ENCODE results near the gene NAA25. TPM values are rescaled to one million over a fixed set of nuclear protein-coding genes. Genes with fewer than 3 reads are reported as not detected.
"Not testable (repeated sequence)": the region's sequence is repeated elsewhere in the genome, so short reads cannot be mapped to it uniquely, and the experiment has no call there.

The NAA25 gene
- total and polyA plus RNA-seq, 4 donors = 19.6 to 40.5 (median 21.0) TPM

- peaks cover 30% of the 10 kb centered on the region for H3K4me1 ChIP-seq (ENCODE audit: control insufficient read depth, insufficient read depth, low read length)
- H3K27ac ChIP-seq (ENCODE audit: low read depth, low read length) = peak within 1 kb of the TSS; percentile 97
- H3K27me3 ChIP-seq (ENCODE audit: control insufficient read depth, insufficient read depth, low read length) = no peaks in the 10 kb centered on the region
- no peaks in the 10 kb centered on the region for H3K9me3 ChIP-seq (ENCODE audit: control insufficient read depth, insufficient read depth, low read length)
- WGBS (ENCODE audit: insufficient coverage) = under 1% methylated on average over 67 of the region's 67 CpGs
- peaks cover 12% of the 10 kb centered on the region for H3K36me3 ChIP-seq (ENCODE audit: control insufficient read depth, insufficient read depth, low read length)
- peak within 1 kb of the TSS; percentile 97 for H3K4me3 ChIP-seq (ENCODE audit: low read depth, low read length)
- peak; percentile 95 to 100 (median 98) for DNase-seq (ENCODE audit: low read depth in 4 of 6, low spot score in 6 of 6)
Measured at GRCh38 chr12:112012775-112013600, 95.6 kb downstream of the NAA25 start, which contains the start of the genes ERP29 and TMEM116. Gene ERP29 (plus strand): TSS chr12:112013426. CDS start chr12:112013466, 40 bp downstream. Gene TMEM116 (minus strand): TSS chr12:112013165. CDS start chr12:112005270, 7,895 bp downstream.

GRCh38 chr12:112011685-112012084 is 96.9 kb downstream of the NAA25 start:
- Histone ChIP-seq H3K4me1 (ENCODE audit: control insufficient read depth, insufficient read depth, low read length) (peaks cover 30% of the 10 kb centered on the region), H3K27ac (ENCODE audit: low read depth, low read length) (no peak overlapping the region), H3K4me3 (ENCODE audit: low read depth, low read length) (no peak overlapping the region), H3K36me3 (ENCODE audit: control insufficient read depth, insufficient read depth, low read length) (peaks cover 10% of the 10 kb centered on the region), H3K9me3 (ENCODE audit: control insufficient read depth, insufficient read depth, low read length) (no peaks in the 10 kb centered on the region), H3K27me3 (ENCODE audit: control insufficient read depth, insufficient read depth, low read length) (no peaks in the 10 kb centered on the region)
- WGBS (ENCODE audit: insufficient coverage) = 91% methylated on average over 7 of the region's 8 CpGs
- DNase-seq (ENCODE audit: low read depth in 4 of 6, low spot score in 6 of 6) = no peak

DNA sequence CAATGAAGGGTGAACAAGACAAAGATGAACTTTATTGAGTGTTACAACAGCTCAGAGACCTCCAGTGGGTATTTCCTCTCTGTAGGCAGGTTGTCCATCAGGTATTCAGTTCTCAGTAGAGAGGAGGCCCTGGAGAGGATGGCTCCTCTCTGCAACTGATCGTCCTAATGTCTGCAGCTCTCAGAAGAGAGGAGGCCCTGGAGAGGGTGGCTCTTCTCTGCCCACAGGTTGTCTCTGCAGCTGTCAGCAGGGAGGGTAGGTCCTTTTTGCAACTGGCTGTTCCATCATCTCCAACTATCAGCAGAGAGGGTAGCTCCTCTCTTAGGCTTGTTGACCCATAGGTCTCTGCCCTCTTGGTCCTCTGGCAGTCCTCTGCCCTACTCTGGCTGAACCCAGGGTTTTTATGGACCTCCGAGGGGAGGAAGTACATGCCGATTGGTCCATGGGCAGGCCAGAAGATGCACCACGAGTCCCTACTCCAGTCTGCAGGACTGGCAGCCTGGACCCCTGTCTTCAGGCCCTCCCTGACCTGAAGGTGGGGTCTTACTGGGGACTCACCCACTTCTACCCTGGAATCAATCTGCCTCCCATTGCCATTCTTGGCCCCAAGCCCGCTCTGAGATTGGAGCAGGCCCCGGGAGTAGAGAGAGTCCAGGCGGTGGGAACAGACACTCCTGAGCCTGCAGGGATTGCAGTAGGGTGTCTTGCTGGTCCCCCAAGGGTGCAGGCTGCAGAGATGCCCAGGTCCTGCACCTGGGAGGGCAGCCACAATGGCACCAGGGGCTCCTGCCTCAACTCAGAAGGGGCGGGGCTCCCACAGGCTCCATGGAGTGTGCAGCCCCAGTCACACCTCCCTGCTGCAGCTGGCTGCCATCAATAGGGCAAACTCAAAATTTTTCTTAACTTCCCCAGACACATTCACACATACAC is 97.9 kb downstream of the NAA25 start:
- peaks cover 9% of the 10 kb centered on the region for H3K36me3 ChIP-seq (ENCODE audit: control insufficient read depth, insufficient read depth, low read length)
- DNase-seq (ENCODE audit: low read depth in 4 of 6, low spot score in 6 of 6) = no peak
- H3K4me3 ChIP-seq (ENCODE audit: low read depth, low read length) = no peak overlapping the region
- WGBS (ENCODE audit: insufficient coverage) = 98% methylated on average over 6 of the region's 8 CpGs
- no peaks in the 10 kb centered on the region for H3K27me3 ChIP-seq (ENCODE audit: control insufficient read depth, insufficient read depth, low read length)
- H3K4me1 ChIP-seq (ENCODE audit: control insufficient read depth, insufficient read depth, low read length) = peaks cover 30% of the 10 kb centered on the region
- H3K27ac ChIP-seq (ENCODE audit: low read depth, low read length) = no peak overlapping the region
- H3K9me3 ChIP-seq (ENCODE audit: control insufficient read depth, insufficient read depth, low read length) = no peaks in the 10 kb centered on the region

DNA sequence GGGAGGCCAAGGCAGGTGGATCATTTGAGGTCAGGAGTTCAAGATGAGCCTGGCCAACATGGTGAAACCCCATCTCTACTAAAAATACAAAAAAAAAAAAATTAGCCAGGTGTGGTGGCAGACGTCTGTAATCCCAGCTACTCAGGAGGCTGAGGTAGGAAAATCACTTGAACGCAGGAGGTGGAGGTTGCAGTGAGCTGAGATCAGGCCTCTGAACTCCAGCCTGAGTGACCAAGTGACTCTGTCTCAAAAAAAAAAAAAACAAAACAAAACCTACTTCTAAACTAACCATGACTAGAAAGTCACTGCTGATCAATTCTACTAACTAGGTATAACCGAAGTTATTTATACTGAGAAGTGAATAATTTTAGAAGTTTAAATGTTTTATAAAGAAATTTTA is 99.0 kb downstream of the NAA25 start:
- not testable (repeated sequence) for DNase-seq (ENCODE audit: low read depth in 4 of 6, low spot score in 6 of 6); H3K36me3 ChIP-seq (ENCODE audit: control insufficient read depth, insufficient read depth, low read length); H3K27me3 ChIP-seq (ENCODE audit: control insufficient read depth, insufficient read depth, low read length); H3K27ac ChIP-seq (ENCODE audit: low read depth, low read length); H3K4me3 ChIP-seq (ENCODE audit: low read depth, low read length); H3K9me3 ChIP-seq (ENCODE audit: control insufficient read depth, insufficient read depth, low read length)
- H3K4me1 ChIP-seq (ENCODE audit: control insufficient read depth, insufficient read depth, low read length) = peaks cover 27% of the 10 kb centered on the region
- no CpG with 5 or more reads among the region's 3 CpGs for WGBS (ENCODE audit: insufficient coverage)

GRCh38 chr12:112008918-112009317 is 99.7 kb downstream of the NAA25 start:
- Histone ChIP-seq H3K4me1 (ENCODE audit: control insufficient read depth, insufficient read depth, low read length) (peaks cover 22% of the 10 kb centered on the region), H3K27ac (ENCODE audit: low read depth, low read length) (no peak overlapping the region), H3K36me3 (ENCODE audit: control insufficient read depth, insufficient read depth, low read length) (peaks cover 12% of the 10 kb centered on the region), H3K27me3 (ENCODE audit: control insufficient read depth, insufficient read depth, low read length) (no peaks in the 10 kb centered on the region), H3K4me3 (ENCODE audit: low read depth, low read length) (no peak overlapping the region), H3K9me3 (ENCODE audit: control insufficient read depth, insufficient read depth, low read length) (no peaks in the 10 kb centered on the region)
- WGBS (ENCODE audit: insufficient coverage) = no CpG with 5 or more reads among the region's 3 CpGs
- DNase-seq (ENCODE audit: low read depth in 4 of 6, low spot score in 6 of 6) = no peak

- 100% methylated on average over 4 of the region's 9 CpGs for WGBS (ENCODE audit: insufficient coverage)
- no peaks in the 10 kb centered on the region for H3K27me3 ChIP-seq (ENCODE audit: control insufficient read depth, insufficient read depth, low read length)
Measured at GRCh38 chr12:112007945-112008344, 100.6 kb downstream of the NAA25 start.

DNA sequence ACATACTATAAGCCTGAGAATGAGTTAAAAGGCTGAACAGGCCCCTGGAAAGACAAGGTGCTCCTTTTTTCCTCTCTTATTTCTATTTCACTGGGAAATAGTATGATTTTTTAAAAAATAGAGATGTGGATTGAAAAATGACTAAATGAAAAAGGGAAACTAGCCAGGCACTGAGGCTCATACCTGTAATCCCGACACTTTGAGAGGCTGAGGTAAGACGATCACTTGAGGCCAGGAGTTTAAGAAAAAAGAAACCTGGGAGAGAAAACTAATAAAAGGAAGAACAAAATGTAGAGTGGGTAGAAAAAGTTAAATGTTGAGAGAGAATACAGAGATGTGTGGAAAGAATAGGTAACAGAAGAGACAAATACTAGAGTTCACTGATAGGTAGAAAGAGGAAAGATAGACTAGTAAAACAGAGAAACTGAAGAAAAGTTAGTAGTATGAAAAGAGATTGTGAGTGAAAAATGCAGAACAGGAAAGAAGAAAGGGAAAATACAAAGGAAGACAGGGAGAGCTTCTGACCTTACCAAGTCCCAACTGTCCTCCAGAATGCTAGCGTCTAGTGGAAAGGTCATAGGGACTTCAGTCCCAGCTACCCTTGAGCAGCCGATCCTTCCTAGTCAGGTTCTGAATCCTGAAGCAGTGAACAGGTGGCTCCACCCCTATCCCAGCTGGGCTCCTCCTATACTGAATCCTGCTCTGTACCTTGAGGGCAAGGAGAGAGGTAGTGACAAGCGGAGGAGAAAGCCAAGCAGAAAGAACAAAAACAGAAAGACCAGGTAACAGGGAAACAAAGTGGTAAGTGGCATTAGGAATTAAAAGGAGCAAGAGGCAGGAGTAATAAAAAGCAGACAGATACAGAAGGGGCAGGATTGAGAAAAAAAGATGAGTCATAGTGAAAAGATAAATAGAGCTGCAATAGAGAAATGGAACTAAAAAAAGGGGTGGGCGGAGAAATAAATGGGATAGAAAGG is 102.9 kb downstream of the NAA25 start:
- no peak overlapping the region for H3K27ac ChIP-seq (ENCODE audit: low read depth, low read length)
- H3K36me3 ChIP-seq (ENCODE audit: control insufficient read depth, insufficient read depth, low read length) = peaks cover 14% of the 10 kb centered on the region
- H3K4me1 ChIP-seq (ENCODE audit: control insufficient read depth, insufficient read depth, low read length) = peaks cover 1% of the 10 kb centered on the region
- no peaks in the 10 kb centered on the region for H3K27me3 ChIP-seq (ENCODE audit: control insufficient read depth, insufficient read depth, low read length)
- H3K9me3 ChIP-seq (ENCODE audit: control insufficient read depth, insufficient read depth, low read length) = no peaks in the 10 kb centered on the region
- WGBS (ENCODE audit: insufficient coverage) = 63% methylated on average over 5 of the region's 6 CpGs
- DNase-seq (ENCODE audit: low read depth in 4 of 6, low spot score in 6 of 6) = no peak
- no peak overlapping the region for H3K4me3 ChIP-seq (ENCODE audit: low read depth, low read length)

More at GRCh38 chr12:112007945-112008344, 100.6 kb downstream of the NAA25 start:
- H3K4me3 ChIP-seq (ENCODE audit: low read depth, low read length) = no peak overlapping the region
- peaks cover 14% of the 10 kb centered on the region for H3K36me3 ChIP-seq (ENCODE audit: control insufficient read depth, insufficient read depth, low read length)
- DNase-seq (ENCODE audit: low read depth in 4 of 6, low spot score in 6 of 6) = no peak
- H3K9me3 ChIP-seq (ENCODE audit: control insufficient read depth, insufficient read depth, low read length) = no peaks in the 10 kb centered on the region
- no peak overlapping the region for H3K27ac ChIP-seq (ENCODE audit: low read depth, low read length)
- H3K4me1 ChIP-seq (ENCODE audit: control insufficient read depth, insufficient read depth, low read length) = peaks cover 20% of the 10 kb centered on the region

DNA sequence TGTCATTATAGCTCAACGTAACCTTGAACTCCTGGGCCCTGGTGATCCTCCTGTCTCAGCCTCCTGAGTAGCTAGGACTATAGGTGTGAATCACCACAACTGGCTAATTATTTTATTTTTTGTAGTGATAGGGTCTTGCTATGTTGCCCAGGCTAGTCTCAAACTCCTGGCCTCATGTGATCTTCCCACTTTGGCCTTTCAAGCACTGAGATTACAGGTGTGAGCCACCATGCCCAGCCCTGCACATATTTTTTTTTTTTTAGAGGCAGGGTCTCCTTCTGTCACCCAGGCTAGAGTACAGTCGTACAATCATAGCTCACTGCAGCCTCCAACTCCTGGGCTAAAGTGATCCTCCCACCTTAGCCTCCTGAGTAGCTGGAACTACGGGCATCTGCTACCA is 104.5 kb downstream of the NAA25 start:
- Histone ChIP-seq H3K4me1 (ENCODE audit: control insufficient read depth, insufficient read depth, low read length) (no peaks in the 10 kb centered on the region), H3K4me3 (ENCODE audit: low read depth, low read length) (no peak overlapping the region), H3K36me3 (ENCODE audit: control insufficient read depth, insufficient read depth, low read length) (peaks cover 11% of the 10 kb centered on the region), H3K27me3 (ENCODE audit: control insufficient read depth, insufficient read depth, low read length) (no peaks in the 10 kb centered on the region), H3K27ac (ENCODE audit: low read depth, low read length) (no peak overlapping the region), H3K9me3 (ENCODE audit: control insufficient read depth, insufficient read depth, low read length) (no peaks in the 10 kb centered on the region)
- no peak for DNase-seq (ENCODE audit: low read depth in 4 of 6, low spot score in 6 of 6)
- WGBS (ENCODE audit: insufficient coverage) = 100% methylated on average over 1 of the region's 3 CpGs

DNA sequence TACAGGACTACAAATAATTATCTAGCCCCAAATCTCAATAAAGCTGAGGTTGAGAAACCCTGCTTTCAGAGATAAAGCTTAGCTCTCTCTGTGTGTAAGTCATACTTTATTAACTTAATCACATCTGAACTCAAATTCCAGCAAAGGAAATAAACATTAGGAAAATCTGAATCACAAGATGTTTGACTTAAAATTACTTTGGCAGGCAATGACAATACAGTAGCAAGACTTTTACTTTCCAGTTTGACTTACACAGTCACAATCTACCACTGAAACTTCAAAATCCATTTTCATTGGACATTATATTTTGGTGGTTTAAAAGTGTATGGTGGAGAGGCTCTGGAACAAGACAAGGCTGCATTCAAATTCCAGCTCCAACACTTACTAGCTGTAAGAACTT is 107.0 kb downstream of the NAA25 start:
- no peak overlapping the region for H3K4me3 ChIP-seq (ENCODE audit: low read depth, low read length)
- H3K27me3 ChIP-seq (ENCODE audit: control insufficient read depth, insufficient read depth, low read length) = no peaks in the 10 kb centered on the region
- no peak for DNase-seq (ENCODE audit: low read depth in 4 of 6, low spot score in 6 of 6)
- H3K36me3 ChIP-seq (ENCODE audit: control insufficient read depth, insufficient read depth, low read length) = peaks cover 11% of the 10 kb centered on the region
- no peak overlapping the region for H3K27ac ChIP-seq (ENCODE audit: low read depth, low read length)
- H3K4me1 ChIP-seq (ENCODE audit: control insufficient read depth, insufficient read depth, low read length) = no peaks in the 10 kb centered on the region
- no peaks in the 10 kb centered on the region for H3K9me3 ChIP-seq (ENCODE audit: control insufficient read depth, insufficient read depth, low read length)

All from spinal cord (tissue), 10 donors.